Measurements from ENCODE around the gene PRKCA. TPM values are rescaled to one million over a fixed set of nuclear protein-coding genes. Genes with fewer than 3 reads are reported as not detected.
"Not testable (repeated sequence)": the region's sequence is repeated elsewhere in the genome, so short reads cannot be mapped to it uniquely, and the experiment has no call there.

PRKCA gene
- total RNA-seq, 1 donor from 2014 or later, result 80.1 TPM

DNA sequence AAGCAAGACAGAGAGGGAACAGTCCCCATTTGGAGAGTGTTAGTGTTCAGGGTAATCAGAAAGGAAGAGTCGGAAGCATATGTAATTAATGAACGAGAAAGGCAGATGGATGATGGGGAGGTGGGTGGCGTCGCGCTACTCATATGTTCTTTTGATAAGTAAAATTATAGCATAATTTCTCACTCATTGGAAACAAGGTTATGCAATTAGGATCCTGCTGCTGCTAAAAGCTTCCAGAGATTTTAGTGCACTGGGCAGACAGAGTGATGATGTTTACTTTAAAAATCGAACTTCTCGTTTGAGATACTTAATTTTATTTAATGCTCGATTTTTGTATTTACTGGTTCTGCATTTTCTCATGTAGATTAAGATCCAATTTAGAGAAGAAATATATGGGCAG lies 96.2 kb downstream of the PRKCA start:
- Mint-ChIP-seq H3K27me3 (ENCODE audit: unreplicated experiment) (no peaks in the 10 kb centered on the region), H3K4me1 (ENCODE audit: unreplicated experiment) (peaks cover 20% of the 10 kb centered on the region), H3K4me3 (ENCODE audit: unreplicated experiment) (no peak overlapping the region), H3K9me3 (ENCODE audit: unreplicated experiment) (no peaks in the 10 kb centered on the region), H3K36me3 (ENCODE audit: unreplicated experiment) (peaks cover 5% of the 10 kb centered on the region), H3K27ac (ENCODE audit: unreplicated experiment) (no peak overlapping the region)
- no peak for TF ChIP-seq CTCF (IDR thresholded peaks at IDR 0.05)
- no peak for DNase-seq (ENCODE audit: extremely low spot score, unreplicated experiment)

GRCh38 chr17:66399441-66399840 lies 97.0 kb downstream of the PRKCA start:
- Mint-ChIP-seq H3K4me3 (ENCODE audit: unreplicated experiment) (no peak overlapping the region), H3K36me3 (ENCODE audit: unreplicated experiment) (peaks cover 5% of the 10 kb centered on the region), H3K4me1 (ENCODE audit: unreplicated experiment) (peaks cover 27% of the 10 kb centered on the region), H3K27me3 (ENCODE audit: unreplicated experiment) (no peaks in the 10 kb centered on the region), H3K27ac (ENCODE audit: unreplicated experiment) (no peak overlapping the region), H3K9me3 (ENCODE audit: unreplicated experiment) (no peaks in the 10 kb centered on the region)
- DNase-seq (ENCODE audit: extremely low spot score, unreplicated experiment), result no peak
- TF ChIP-seq CTCF (IDR thresholded peaks at IDR 0.05), result no peak

DNA sequence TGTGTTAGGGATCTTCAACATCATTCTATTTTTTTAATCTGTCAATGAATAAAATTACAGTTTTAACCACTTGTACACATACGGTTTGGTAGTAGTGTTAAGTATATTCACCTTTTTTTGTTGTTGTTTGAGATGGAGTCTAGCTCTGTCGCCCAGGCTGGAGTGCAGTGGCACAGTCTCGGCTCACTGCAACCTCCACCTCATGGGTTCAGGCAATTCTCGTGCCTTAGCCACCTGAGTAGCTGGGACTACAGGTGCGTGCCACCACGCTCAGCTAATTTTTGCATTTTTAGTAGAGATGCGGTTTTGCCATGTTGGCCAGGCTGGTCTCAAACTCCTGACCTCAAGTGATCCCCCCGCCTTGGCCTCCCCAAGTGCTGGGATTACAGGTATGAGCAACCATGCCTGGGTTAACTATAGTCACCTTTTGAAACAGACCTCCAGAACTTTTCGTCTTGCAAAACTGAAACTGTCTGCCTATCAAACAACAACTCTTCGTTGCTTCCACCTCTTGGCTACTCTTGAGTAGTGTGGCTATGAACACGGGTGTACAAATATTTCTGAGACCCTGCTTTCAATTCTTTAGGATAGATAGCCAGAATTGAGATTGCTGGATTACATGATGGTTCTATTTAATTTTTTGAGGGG lies 97.8 kb downstream of the PRKCA start:
- not testable (repeated sequence) for H3K4me3 Mint-ChIP-seq (ENCODE audit: unreplicated experiment); H3K27ac Mint-ChIP-seq (ENCODE audit: unreplicated experiment); H3K36me3 Mint-ChIP-seq (ENCODE audit: unreplicated experiment); H3K9me3 Mint-ChIP-seq (ENCODE audit: unreplicated experiment); DNase-seq (ENCODE audit: extremely low spot score, unreplicated experiment); H3K27me3 Mint-ChIP-seq (ENCODE audit: unreplicated experiment)
- peaks cover 23% of the 10 kb centered on the region for H3K4me1 Mint-ChIP-seq (ENCODE audit: unreplicated experiment)

DNA sequence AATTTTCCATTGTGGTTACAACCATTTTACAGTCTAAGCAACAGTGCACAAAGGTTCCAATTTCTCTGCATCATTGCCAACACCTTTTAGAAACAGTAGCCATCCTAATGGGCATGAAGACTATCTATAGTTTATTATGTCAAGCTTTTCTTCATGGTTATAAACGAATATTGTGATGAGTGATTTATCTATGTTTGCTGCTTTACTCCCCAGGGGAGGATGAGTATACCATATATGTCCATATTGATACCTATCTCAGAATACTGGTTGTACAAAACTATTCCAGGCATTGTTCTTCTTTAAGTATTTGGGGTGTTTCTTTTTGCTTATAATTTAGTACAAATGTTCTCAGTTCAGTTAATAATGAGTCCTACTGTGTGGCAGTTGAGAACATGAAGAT lies 98.3 kb downstream of the PRKCA start:
- H3K4me3 Mint-ChIP-seq (ENCODE audit: unreplicated experiment), result no peak overlapping the region
- TF ChIP-seq CTCF (IDR thresholded peaks at IDR 0.05), result no peak
- no peak for DNase-seq (ENCODE audit: extremely low spot score, unreplicated experiment)
- H3K4me1 Mint-ChIP-seq (ENCODE audit: unreplicated experiment), result peaks cover 28% of the 10 kb centered on the region
- H3K27ac Mint-ChIP-seq (ENCODE audit: unreplicated experiment), result no peak overlapping the region
- H3K36me3 Mint-ChIP-seq (ENCODE audit: unreplicated experiment), result peaks cover 5% of the 10 kb centered on the region
- no peaks in the 10 kb centered on the region for H3K9me3 Mint-ChIP-seq (ENCODE audit: unreplicated experiment)
- H3K27me3 Mint-ChIP-seq (ENCODE audit: unreplicated experiment), result no peaks in the 10 kb centered on the region

- Mint-ChIP-seq H3K4me1 (ENCODE audit: unreplicated experiment) (peaks cover 33% of the 10 kb centered on the region), H3K4me3 (ENCODE audit: unreplicated experiment) (no peak overlapping the region), H3K36me3 (ENCODE audit: unreplicated experiment) (peaks cover 5% of the 10 kb centered on the region), H3K27ac (ENCODE audit: unreplicated experiment) (no peak overlapping the region), H3K27me3 (ENCODE audit: unreplicated experiment) (no peaks in the 10 kb centered on the region), H3K9me3 (ENCODE audit: unreplicated experiment) (no peaks in the 10 kb centered on the region)
- TF ChIP-seq CTCF (IDR thresholded peaks at IDR 0.05), result no peak
- DNase-seq (ENCODE audit: extremely low spot score, unreplicated experiment), result no peak
Measured at GRCh38 chr17:66401364-66401763, 99.0 kb downstream of the PRKCA start.

Data from osteocyte (in vitro differentiated cells).